ENCODE data around the gene DSCAML1. TPM values are rescaled to one million over a fixed set of nuclear protein-coding genes. Genes with fewer than 3 reads are reported as not detected.
A peak's percentile ranks its signal among the peaks of the same experiment; 100 is the strongest.

The DSCAML1 gene
- total and polyA plus RNA-seq, 9 of the 15 experiments (the other 6 are each of a cell fraction or from before 2014, with no cell fraction given): not detected

GRCh38 chr11:117443266-117444186 lies 353.5 kb downstream of the DSCAML1 start (continued):
- TF ChIP-seq ARID3A (IDR thresholded peaks at IDR 0.05; ENCODE audit: borderline replicate concordance, low read depth, low read length): no peak
- TF ChIP-seq NBN (IDR thresholded peaks at IDR 0.05; ENCODE audit: low read depth): no peak
- TF ChIP-seq ZNF224 (CRISPR knock-in tag; IDR thresholded peaks at IDR 0.05): no peak
- TF ChIP-seq PHF8 (IDR thresholded peaks at IDR 0.05; ENCODE audit: borderline replicate concordance, low read length): no peak
- TF ChIP-seq ZBTB5 (IDR thresholded peaks at IDR 0.05): no peak
- TF ChIP-seq SAFB (IDR thresholded peaks at IDR 0.05; ENCODE audit: borderline replicate concordance, low read depth, low read length): no peak
- TF ChIP-seq ETS1 (conservative IDR thresholded peaks at IDR 0.05; ENCODE audit: control insufficient read depth, low read depth, low read length): no peak
- no peak for TF ChIP-seq EGR1 (conservative IDR thresholded peaks at IDR 0.05)
- TF ChIP-seq RB1 (IDR thresholded peaks at IDR 0.05; ENCODE audit: low read depth): peak; percentile 61
- no peak for TF ChIP-seq KLF6 (CRISPR knock-in tag; IDR thresholded peaks at IDR 0.05; ENCODE audit: borderline replicate concordance)
- TF ChIP-seq SRSF1 (IDR thresholded peaks at IDR 0.05; ENCODE audit: low read depth, low read length): no peak
- TF ChIP-seq ZNF57 (CRISPR knock-in tag; IDR thresholded peaks at IDR 0.05): no peak

Measured in K562 (cell line).